Fibroblast of peridontal ligament (primary cell): ENCODE measurements around the gene MOXD1.
A peak's percentile ranks its signal among the peaks of the same experiment; 100 is the strongest.

Source experiments
- DNase-seq: peaks from one replicate; pipeline ENCODE4 v3.0.0-alpha.2; 2010; ENCODE audit errors: extremely low read depth

MOXD1 gene

DNA sequence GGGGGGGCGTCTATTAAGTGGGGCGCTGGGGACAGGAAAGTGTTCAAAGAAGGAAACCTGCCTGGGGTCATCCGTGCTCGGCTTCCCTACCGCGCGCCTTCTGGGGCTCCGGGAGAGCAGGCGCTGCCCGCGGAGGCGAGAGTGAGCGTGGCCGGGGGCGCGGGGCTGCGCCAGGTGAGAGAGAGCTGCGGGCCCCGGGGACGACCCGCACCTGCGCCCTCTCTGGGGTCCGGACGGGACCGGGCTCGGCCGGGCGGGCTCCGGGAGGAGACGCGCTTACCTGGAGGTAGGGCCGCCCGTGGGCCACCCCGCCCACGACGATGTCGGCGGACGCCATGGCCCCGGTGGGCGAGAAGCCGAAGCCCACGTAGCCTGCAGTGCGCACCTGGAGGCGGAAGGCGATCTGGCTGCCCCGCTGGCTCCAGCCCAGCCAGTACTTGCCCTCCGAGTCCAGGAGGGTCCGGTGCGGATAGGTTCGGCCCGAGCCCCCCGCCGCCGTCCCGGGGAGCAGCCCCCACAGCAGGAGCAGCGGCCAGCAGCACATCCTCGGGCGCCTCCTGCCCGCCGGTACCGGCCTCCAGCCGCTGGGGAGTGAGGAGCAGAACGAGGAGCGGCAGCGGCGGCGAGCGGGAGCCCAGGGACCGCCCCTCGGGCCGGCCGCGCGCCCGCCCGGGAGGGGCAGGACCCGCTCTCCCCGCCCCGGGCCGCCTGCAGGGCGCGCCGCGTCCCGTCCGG is at the start of gene MOXD1:
TSS of gene MOXD1 (minus strand) at position 593 of the 735 bp plus-strand sequence. CDS start at position 544, 49 bp downstream.
- DNase-seq: peak; percentile 48

DNA sequence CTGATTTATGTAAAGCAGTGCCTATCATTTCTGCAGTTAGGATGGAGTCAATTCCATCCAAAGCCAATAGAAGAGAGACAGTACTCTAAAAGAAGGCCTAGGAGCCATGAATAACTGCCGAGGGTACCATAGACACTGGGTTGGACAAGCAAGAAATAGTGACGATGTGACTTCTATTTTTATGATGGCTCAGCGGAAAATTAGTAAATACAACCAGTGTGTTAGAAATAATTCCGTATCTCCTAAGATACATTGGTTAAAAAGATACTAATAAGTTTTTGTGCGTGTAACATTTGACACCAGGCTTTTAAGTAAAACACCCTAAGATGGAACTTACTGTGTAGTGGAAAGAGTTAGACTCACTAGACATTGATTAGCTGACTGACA is 45.6 kb upstream of the MOXD1 start:
- no peak for DNase-seq

DNA sequence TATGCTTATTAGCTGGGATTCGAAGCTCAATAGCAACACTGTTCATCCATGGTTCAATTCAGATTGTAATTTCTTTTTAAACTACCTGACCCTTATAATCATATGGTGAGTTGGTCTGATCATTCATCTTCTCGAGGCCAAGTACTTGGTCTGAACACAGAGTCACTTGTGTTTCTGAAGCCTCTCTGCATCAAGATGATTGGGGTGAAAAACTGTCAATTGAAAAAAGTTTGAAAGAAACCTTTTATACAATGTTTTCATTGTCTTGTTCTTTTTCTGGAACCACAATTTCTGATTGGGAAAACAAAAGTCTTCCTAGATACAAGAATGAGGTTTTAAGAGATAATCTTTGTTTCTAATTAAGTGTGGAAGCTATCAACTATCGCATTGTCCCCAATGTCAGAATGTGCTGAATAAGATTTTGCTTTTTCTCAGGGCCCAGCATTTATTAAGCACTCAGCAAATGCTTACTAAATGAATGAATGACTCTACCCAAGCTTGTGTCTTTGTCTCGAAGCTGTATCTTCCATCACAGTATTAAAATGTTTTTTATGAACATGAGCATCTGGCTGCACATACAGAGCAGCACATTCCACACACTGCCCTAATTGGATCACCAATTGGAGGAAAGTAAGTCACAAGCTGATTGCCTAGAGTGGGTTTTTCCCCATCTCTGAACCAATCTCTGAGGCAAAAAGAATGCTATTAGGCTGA is 45.0 kb upstream of the MOXD1 start:
- DNase-seq: peak; percentile 12

DNA sequence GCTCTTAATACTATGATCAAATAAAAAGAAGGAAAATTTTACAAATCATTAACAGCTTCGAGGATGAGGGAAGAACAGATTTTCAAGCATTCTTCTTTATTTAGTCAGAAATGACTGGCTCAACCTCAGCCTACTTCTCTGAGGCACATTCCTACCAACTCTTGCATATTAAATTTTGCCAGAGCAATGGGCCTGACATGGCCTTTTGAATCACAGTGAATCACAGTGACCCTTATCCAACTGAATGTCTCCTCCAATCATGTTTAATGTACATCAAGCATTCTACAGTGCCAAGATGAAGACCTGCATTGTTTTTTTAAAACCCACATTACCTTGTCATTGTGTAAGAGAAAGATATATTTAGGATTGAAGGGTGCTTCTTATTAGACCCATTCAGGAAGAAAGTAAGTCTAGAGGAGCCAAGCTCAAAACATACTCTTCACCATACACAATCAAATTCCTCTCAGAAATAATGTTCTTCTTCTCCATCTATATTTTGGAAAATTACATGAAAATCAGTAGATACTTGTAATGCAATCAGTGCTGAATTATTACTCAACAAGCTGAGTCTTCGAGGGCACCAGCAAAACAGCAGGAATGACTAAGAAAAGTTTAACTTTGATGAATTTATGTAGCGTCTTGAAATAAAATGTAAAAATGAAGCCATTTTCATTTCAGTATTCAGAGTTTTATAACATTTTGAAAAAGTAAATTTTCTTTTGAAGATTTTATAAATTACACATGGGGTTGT is 44.1 kb upstream of the MOXD1 start:
- peak; percentile 89 for DNase-seq

DNA sequence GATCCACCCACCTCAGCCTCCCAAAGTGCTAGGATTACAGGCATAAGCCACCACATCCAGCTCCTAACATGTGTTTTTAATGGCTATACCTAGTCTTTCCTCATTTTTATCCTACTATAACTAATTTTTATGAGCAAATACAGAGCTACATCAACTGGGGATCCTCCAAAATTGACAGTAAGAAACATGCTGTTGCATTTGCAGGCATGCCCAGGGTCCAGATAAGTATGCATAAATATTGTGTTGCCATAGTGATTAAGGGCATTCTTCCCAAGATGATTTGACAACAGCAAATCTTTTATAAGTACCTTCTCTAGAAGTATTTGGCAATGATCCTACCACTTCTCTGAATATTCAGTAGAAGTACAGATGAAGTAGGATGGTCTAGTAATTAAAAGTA is 41.9 kb upstream of the MOXD1 start:
- DNase-seq: peak; percentile 50

DNA sequence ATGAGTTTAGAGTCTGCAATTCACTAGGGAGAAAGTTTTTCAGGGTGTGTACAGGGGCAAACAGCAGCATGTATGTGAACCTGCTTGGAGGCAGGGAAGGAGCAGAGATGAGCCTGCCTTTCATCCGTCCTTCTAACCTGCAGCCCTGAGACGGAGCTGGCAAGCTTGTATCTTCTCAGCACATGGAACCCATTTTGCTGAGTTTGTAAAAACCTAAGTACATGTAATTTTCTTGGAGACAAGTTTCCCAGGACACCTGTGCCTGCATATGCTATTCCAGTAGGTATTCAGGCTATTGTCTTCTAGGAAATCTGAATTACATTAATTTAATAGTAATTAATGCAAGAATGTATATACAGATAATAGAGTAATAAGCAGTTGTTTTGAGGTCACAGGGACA is 28.8 kb upstream of the MOXD1 start:
- DNase-seq: no peak

DNA sequence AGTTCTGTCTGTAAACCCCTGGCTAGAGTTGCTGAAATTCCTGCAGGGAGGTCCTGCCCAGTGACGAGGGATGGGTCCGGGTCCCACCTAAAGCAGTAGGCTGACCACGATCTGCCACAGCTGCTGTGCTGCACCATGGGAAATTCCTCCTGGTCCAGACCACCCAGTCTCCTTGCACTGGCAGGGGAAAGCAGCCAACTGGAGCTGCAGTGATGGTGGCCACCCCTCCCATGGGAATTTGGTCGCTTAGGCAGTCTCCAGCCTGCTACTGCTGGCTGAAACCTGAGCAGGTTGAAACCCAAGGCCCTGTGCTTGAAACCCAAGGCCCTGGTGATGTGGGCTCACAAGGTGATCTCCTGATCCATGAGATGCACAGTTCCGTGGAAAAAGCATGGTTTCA is 23.9 kb upstream of the MOXD1 start:
- no peak for DNase-seq

DNA sequence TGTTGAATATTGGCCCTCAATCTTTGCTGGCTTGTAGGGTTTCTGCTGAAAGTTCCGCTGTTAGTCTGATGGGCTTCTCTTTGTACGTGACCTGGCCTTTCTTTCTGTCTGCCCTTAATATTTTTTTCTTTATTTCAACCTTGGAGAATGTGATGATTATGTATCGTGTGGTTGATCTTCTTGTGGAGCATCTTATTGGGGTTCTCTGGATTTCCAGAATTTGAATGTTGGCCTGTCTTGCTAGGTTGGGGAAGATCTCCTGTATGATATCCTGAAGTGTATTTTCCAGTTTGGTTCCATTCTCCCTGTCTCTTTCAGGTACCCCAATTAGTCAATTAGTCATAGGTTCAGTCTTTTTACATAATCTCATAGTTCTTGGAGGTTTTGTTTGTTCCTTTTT is 22.6 kb upstream of the MOXD1 start:
- DNase-seq: no peak

DNA sequence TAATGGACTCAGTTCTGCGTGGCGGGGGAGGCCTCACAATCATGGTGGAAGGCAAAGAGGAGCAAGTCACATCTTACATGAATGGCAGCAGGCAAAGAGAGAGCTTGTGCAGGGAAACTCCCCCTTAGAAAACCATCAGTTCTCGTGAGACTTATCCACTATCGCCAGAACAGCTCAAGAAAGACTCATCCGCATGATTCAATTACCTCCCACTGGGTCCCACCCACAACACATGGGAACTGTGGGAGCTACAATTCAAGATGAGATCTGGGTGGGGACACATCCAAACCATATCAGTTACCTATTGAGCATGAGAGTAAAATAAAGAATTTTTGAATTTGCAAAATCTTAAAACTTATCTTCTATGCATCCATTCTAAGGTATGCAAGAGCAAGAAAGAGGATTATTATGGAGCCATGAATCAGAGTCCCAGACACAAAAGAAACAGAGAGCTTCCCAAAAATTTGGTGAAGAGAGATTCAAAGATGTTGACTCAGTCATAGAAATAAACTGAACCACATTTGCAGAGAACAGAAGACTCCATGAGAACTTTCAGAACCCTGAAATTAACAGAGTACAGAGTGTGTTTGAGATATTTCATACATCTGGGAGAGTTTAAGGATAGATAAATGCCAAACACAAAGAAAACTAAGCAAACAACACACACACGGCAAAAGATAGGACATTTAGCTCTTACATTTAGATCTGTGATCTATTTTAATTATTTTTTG is 17.1 kb upstream of the MOXD1 start:
- DNase-seq: peak; percentile 63

DNA sequence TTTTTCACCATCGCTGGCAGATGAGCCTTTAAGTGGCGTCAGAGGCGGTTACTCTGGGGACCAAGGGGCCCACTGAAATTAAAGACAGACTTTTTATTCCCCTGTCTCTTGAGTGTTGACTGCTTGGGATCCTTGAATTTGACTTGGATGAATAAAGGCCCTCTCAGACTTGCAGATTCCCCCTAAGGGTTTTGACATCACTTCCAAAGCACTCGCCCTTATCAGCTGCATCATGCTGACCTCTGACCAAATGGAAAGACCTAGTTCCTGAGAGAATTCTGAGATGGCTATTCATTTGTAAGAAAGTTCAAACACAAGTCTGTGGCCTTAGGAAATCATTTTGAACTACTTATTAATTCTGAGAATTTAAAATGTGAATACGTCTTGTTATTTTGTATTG is 13.5 kb upstream of the MOXD1 start:
- DNase-seq: no peak

DNA sequence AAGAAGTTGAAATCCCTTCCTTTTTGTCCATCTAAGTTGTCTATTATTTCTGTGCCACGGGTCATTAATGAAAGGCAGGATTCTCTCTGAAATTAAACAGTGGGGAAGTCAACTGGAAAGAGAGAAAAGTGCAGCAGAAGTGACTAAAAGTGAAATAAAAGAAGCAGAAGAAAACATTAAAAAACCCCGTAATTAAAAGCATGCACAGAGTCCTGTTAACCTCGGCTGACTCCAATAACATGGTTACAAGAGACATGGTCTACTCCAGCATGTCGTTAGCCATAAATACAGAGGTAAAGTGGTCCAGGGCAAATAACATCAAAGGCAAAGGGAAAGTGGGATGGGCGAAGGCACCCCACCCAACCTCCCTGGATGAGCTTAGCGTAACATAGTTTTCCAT is 13.0 kb upstream of the MOXD1 start:
- DNase-seq: no peak

DNA sequence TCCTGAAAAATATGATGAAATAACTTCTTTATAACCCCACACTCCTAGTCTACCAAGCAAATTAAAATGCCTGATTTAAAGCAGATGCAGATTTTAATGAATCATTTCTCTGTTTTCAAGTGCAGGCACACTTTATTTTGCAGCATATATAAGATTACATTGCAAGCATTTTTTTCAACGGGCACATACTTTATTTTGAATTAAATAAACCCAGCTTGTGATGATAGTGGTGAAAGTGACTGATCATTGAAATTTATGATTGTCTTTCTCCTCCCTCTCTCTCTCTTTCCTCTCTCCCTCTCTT is 12.2 kb upstream of the MOXD1 start:
- peak; percentile 54 for DNase-seq

DNA sequence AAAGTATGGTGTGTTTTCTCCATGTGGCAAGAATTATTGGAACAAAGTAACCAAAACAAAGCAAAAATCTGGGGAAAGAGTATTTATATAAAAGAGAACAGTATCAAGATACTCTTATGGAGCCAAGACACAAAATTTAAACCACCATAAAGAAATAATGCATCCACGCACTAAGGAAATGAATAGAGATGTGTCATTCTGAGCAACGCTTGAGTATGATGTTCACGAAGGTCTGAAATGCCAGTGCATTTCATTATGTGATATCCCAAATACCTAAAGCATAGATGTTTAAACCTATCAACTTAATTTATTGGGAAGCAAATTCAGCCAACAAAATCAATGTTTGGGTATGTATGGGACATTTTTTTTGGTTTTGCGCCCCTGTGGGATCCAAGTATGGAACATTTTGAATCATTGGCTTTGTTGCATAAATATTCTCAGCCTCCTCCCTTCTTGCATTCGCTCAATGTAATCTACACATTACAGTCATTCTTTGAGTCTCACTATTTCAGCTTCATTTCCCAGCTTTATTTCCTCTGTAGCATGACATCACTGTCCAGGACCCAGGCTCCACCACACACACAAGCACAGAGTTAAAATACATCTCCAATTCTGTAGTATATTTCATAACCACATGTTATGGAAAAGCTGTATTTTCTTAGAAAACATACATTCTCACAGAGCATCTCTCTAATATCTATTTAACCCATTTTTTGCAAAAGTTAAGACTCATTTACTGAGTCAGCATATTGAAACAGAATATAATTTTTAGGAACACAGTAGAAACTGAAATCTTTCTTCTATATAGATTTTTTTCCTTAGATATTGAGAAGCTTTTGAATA is 11.6 kb upstream of the MOXD1 start:
- DNase-seq: peak; percentile 83

DNA sequence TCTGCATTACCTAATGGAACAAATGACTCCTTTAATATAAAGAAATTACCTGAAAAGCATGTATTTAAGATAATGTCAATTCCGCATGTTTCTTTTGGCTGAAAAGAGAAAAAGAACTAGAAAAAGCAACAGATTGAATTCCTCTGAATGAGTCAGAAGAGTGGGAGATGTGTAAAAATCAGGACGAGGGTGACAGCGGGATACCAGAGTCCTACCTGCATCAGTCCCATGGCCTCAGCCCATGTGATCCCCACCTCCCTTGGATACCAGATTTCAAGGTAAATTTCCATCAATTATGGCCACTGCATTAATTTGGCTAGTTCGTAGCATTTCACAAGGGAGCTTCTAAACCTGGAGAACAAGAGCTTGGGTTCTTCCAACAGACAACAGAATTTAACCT is 10.0 kb upstream of the MOXD1 start:
- no peak for DNase-seq

DNA sequence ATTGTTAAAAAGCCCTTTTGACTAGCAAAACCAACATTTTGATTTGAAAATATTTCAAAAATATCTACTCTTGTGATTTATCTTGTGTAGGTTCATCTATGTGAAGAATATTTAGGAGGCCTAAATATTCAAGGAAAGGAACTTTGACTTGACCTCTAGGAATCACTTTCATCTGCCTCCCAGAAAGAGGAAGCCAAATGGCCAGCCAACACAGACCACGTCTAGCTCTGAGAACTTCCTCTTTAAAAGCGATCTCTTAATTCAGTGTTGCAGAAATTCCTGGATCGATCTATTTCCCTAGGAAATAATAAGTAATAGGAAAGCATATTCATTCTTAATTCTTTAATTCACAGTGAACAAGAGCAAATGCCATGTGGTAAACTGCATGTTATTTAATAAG is 9.6 kb upstream of the MOXD1 start:
- DNase-seq: no peak

DNA sequence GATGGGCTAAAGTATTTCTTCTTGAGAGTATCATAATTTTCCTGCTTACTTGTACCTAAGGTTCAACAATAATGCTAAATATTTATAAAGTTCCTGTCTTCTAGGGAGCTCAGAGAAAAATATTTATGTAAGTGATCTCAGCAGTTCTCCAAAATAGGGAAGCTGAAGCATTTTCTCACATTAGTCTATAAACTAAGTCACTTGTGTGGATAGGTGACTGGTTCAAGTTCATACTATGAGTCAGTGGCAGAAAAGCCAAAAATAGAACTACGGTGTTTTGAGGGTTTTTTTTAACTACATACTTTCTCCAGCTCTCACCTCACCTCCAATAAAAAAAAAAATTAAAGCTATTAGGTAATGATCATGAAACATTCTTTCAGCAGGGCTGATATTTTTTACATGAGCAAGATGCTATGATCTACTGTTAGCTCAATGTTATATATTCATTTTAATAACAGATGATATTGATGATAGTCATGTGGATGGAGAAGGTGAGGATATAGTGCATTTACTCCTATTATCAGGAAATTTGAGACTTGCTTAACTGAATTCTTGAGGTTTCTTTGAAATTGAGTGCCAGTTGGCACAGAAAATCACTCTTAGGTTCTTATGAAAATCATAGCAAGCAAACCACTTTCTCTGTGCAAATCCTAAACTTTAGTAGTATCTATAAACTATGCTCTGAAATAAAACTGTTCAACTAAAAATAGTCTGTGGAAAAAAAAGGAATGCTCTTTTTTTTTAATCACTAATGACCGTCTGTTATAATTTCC is 4.1 kb upstream of the MOXD1 start:
- DNase-seq: peak; percentile 57

DNA sequence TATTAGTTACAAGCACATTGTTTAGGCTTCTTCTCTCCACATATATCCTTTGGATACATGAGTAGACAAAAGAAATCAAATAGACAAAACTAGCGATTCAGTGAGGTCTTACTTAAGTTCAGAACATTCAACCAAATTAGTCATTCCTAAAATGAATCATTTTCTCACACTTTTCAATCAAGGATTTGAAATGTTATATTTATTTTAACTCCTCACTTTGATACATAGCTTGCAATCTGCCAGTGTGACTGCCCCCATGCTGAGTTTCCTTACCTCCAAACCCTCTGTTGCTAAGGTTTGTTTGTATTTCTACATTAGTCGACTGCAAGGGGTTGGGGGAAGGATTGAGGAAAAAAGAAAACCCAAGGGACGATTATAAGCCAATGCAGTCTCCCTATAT is 3.5 kb upstream of the MOXD1 start:
- peak; percentile 37 for DNase-seq

DNA sequence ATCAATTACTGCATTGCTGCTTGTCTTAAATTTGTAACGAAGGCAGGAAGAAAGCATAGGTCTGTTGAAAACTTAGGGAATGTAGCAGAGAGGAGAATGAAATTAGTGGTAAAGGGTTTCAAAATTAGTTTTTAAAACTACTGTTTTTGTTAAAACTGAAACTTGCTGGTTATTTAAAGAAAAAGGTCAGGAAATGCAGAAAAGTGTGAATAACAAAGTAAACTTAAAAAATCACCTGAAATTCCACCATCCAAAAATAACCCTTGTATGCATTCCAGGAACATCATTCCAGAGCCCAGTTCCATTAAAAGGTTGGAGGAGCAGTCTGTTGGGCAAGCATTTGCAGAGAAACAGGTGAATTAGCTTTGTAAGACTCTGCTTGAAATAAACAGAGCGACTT is 3.1 kb upstream of the MOXD1 start:
- DNase-seq: no peak

DNA sequence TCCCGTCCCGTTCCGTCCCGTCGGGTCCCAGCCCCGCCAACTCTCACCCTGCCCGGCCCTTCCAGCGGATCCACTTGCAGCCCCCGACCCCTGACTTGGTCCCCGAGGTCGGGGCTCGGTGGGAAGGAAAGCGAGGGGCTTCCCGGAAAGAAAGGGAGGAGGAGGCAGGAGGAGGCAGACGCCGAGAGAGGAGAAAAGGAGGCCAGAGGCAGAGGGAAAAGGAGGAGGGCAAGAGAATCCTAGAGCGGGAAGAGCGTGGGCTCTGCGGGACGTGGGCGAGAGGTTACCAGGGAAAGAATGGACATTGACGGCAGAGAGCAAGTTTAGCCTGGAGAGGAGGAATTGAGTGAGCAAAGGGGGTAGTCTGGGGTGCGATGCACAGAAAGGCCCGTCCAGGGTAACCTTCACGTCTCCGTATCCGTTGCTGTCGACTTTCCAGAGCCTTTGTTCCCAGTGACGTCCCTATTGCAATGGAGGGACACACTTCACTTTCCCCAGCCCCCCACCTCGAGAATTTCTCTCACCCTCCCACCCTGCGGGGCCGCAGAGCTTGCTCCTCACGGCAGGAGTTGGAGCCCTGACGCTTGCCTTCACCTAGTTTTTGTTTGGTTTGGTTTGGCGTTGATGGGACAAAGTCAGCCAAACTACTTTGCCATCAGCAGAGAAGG is 477 bp upstream of the MOXD1 start:
- peak; percentile 23 for DNase-seq

DNA sequence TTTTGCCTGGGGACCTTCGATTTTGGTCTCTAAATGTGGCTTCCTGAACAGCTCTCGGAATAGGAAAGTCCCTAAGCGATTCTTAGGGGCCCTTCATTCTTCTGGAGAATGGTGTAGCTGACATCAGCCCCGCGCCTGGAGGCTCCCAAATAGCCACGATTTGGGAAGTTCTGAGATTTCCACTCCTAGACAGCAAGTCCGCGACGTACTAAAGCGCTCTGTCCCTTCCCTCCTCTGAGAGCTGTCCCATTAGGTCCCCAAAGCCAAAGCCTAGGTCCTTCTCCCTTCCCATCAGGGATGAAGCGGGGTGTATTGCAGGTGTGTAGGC is 756 bp downstream of the MOXD1 start:
- DNase-seq: peak; percentile 44
